ENCODE results near the gene PEX26. TPM values are rescaled to one million over a fixed set of nuclear protein-coding genes. Genes with fewer than 3 reads are reported as not detected.
A peak's percentile ranks its signal among the peaks of the same experiment; 100 is the strongest.

The PEX26 gene
- total and polyA plus RNA-seq, 9 of the 15 experiments (the other 6 are each of a cell fraction or from before 2014, with no cell fraction given): 0.35 to 39.6 (median 17.4) TPM

- TF ChIP-seq ZNF277 (CRISPR knock-in tag; IDR thresholded peaks at IDR 0.05; ENCODE audit: borderline replicate concordance) (no peak), ARID1B (IDR thresholded peaks at IDR 0.05) (no peak), MAX (CRISPR knock-in tag; IDR thresholded peaks at IDR 0.05) (peak; percentile 44), CREB1 (IDR thresholded peaks at IDR 0.05) (no peak), CREB1 (CRISPR knock-in tag; IDR thresholded peaks at IDR 0.05) (0 out of 2 replicates have a peak, but pooled peaks have one; percentile 53), POU5F1 (IDR thresholded peaks at IDR 0.05; ENCODE audit: borderline replicate concordance, low read depth, low read length, partially characterized antibody) (no peak), ESRRB (CRISPR knock-in tag; IDR thresholded peaks at IDR 0.05; ENCODE audit: borderline replicate concordance) (no peak), ZNF395 (CRISPR knock-in tag; IDR thresholded peaks at IDR 0.05) (no peak), KDM1A (IDR thresholded peaks at IDR 0.05) (peak; percentile 53 to 64; a peak in 3 of 4 replicates), NFATC3 (IDR thresholded peaks at IDR 0.05) (no peak), ZNF778 (CRISPR knock-in tag; IDR thresholded peaks at IDR 0.05) (no peak), RFX5 (IDR thresholded peaks at IDR 0.05; ENCODE audit: low read depth, low read length) (no peak), NR1H2 (CRISPR knock-in tag; IDR thresholded peaks at IDR 0.05) (no peak), USF1 (CRISPR knock-in tag; IDR thresholded peaks at IDR 0.05) (peak; percentile 90), USF2 (CRISPR knock-in tag; IDR thresholded peaks at IDR 0.05) (peak; percentile 91), FUS (optimal IDR thresholded peaks at IDR 0.05; ENCODE audit: low read depth, low read length) (no peak)
- TF ChIP-seq, protein P1, sequence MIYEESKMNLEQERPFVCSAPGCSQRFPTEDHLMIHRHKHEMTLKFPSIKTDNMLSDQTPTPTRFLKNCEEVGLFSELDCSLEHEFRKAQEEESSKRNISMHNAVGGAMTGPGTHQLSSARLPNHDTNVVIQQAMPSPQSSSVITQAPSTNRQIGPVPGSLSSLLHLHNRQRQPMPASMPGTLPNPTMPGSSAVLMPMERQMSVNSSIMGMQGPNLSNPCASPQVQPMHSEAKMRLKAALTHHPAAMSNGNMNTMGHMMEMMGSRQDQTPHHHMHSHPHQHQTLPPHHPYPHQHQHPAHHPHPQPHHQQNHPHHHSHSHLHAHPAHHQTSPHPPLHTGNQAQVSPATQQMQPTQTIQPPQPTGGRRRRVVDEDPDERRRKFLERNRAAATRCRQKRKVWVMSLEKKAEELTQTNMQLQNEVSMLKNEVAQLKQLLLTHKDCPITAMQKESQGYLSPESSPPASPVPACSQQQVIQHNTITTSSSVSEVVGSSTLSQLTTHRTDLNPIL (CRISPR knock-in tag; IDR thresholded peaks at IDR 0.05): no peak
- TF ChIP-seq, protein P2, sequence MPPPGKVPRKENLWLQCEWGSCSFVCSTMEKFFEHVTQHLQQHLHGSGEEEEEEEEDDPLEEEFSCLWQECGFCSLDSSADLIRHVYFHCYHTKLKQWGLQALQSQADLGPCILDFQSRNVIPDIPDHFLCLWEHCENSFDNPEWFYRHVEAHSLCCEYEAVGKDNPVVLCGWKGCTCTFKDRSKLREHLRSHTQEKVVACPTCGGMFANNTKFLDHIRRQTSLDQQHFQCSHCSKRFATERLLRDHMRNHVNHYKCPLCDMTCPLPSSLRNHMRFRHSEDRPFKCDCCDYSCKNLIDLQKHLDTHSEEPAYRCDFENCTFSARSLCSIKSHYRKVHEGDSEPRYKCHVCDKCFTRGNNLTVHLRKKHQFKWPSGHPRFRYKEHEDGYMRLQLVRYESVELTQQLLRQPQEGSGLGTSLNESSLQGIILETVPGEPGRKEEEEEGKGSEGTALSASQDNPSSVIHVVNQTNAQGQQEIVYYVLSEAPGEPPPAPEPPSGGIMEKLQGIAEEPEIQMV (tag; conservative IDR thresholded peaks at IDR 0.05; ENCODE audit: low read depth): no peak
- TF ChIP-seq, protein P3, sequence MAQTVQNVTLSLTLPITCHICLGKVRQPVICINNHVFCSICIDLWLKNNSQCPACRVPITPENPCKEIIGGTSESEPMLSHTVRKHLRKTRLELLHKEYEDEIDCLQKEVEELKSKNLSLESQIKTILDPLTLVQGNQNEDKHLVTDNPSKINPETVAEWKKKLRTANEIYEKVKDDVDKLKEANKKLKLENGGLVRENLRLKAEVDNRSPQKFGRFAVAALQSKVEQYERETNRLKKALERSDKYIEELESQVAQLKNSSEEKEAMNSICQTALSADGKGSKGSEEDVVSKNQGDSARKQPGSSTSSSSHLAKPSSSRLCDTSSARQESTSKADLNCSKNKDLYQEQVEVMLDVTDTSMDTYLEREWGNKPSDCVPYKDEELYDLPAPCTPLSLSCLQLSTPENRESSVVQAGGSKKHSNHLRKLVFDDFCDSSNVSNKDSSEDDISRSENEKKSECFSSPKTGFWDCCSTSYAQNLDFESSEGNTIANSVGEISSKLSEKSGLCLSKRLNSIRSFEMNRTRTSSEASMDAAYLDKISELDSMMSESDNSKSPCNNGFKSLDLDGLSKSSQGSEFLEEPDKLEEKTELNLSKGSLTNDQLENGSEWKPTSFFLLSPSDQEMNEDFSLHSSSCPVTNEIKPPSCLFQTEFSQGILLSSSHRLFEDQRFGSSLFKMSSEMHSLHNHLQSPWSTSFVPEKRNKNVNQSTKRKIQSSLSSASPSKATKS (CRISPR knock-in tag; IDR thresholded peaks at IDR 0.05): no peak
Observed at GRCh38 chr22:18048441-18048898, 29.3 kb upstream of the PEX26 start (continued).
